Fibroblast of the aortic adventitia (primary cell): ENCODE measurements around the gene RFXANK. TPM values are rescaled to one million over a fixed set of nuclear protein-coding genes. Genes with fewer than 3 reads are reported as not detected.
"Not testable (repeated sequence)": the region's sequence is repeated elsewhere in the genome, so short reads cannot be mapped to it uniquely, and the experiment has no call there.

Experiments used
- DNase-seq: peaks from one replicate; pipeline ENCODE4 v3.0.0-alpha.2; 2010; ENCODE audit warnings: low read depth
- H3K4me3 ChIP-seq: 2 replicates; pipeline ENCODE4 v1.5.1; 2011; ENCODE audit warnings: low read depth, mild to moderate bottlenecking, control low read depth, low read length, moderate library complexity
- CTCF ChIP-seq: IDR thresholded peaks from 2 replicates; pipeline ENCODE4 v1.5.1; 2011; ENCODE audit warnings: mild to moderate bottlenecking, low read length, control low read depth, inconsistent platforms; ENCODE audit not compliant: insufficient read depth
- total RNA-seq: library from RNA; depleted of rRNA; stranded (reverse); fragments of >200 nt; gene quantifications from 2 replicates; pipeline ENCODE4 v1.2.3, GENCODE V29; 2012; ENCODE audit warnings: low replicate concordance

The RFXANK gene
- 38.0 and 61.2 TPM in 2 replicates for total RNA-seq

- H3K4me3 ChIP-seq, result peak within 1 kb of the TSS; percentile 98
- no peak for TF ChIP-seq CTCF
- DNase-seq, result peak; percentile 99
Observed at GRCh38 chr19:19192078-19192882, at the start of gene RFXANK, which contains the start of gene BORCS8. TSS of gene RFXANK (plus strand) at chr19:19192258. CDS start at chr19:19193947, 1,689 bp downstream. TSS of gene BORCS8 (minus strand) at chr19:19192152. CDS start at chr19:19192117, 35 bp downstream.

GRCh38 chr19:19142347-19142746 lies 49.7 kb upstream of the RFXANK start:
- DNase-seq, result no peak
- H3K4me3 ChIP-seq, result no peak overlapping the region
- TF ChIP-seq CTCF, result no peak

GRCh38 chr19:19145281-19145680 lies 46.8 kb upstream of the RFXANK start:
- no peak overlapping the region for H3K4me3 ChIP-seq
- no peak for TF ChIP-seq CTCF
- DNase-seq, result no peak

GRCh38 chr19:19145684-19146608 lies 46.1 kb upstream of the RFXANK start:
- TF ChIP-seq CTCF, result peak; percentile 98
- peak; percentile 56 for DNase-seq
- no peak overlapping the region for H3K4me3 ChIP-seq

GRCh38 chr19:19146865-19147264 lies 45.2 kb upstream of the RFXANK start:
- DNase-seq, result no peak
- no peak for TF ChIP-seq CTCF
- no peak overlapping the region for H3K4me3 ChIP-seq

GRCh38 chr19:19147344-19147743 lies 44.7 kb upstream of the RFXANK start:
- no peak for TF ChIP-seq CTCF
- DNase-seq, result no peak
- H3K4me3 ChIP-seq, result no peak overlapping the region

- DNase-seq, H3K4me3 ChIP-seq: not testable (repeated sequence)
Observed at GRCh38 chr19:19148504-19148903, 43.6 kb upstream of the RFXANK start.
